UCSD-AML1 (cell line): Measurements from ENCODE around the gene PTGIS.
A peak's percentile ranks its signal among the peaks of the same experiment; 100 is the strongest.

Source experiments
- DNase-seq: peaks from one replicate; lab custom pipeline; 2025; ENCODE audit not compliant: unreplicated experiment; lab: John Stamatoyannopoulos, UW

The PTGIS gene

GRCh38 chr20:49532285-49532946 is 35.5 kb downstream of the PTGIS start:
- DNase-seq: no peak

GRCh38 chr20:49529470-49529869 is 38.5 kb downstream of the PTGIS start:
- no peak for DNase-seq

- DNase-seq: no peak
Measured at GRCh38 chr20:49526568-49526967, 41.4 kb downstream of the PTGIS start.

GRCh38 chr20:49526056-49526455 is 41.9 kb downstream of the PTGIS start:
- no peak for DNase-seq

- no peak for DNase-seq
Measured at GRCh38 chr20:49523767-49524360, 44.1 kb downstream of the PTGIS start.

GRCh38 chr20:49521356-49521755 is 46.6 kb downstream of the PTGIS start:
- DNase-seq: no peak

GRCh38 chr20:49519777-49520359 is 48.1 kb downstream of the PTGIS start:
- no peak for DNase-seq

GRCh38 chr20:49519212-49519712 is 48.7 kb downstream of the PTGIS start:
- no peak for DNase-seq

GRCh38 chr20:49518576-49518975 is 49.4 kb downstream of the PTGIS start:
- DNase-seq: no peak

GRCh38 chr20:49517805-49518100 is 50.2 kb downstream of the PTGIS start:
- DNase-seq: no peak

GRCh38 chr20:49516916-49517804 is 50.8 kb downstream of the PTGIS start:
- no peak for DNase-seq

- no peak for DNase-seq
Measured at GRCh38 chr20:49515586-49515985, 52.4 kb downstream of the PTGIS start.

- DNase-seq: no peak
Measured at GRCh38 chr20:49513517-49513916, 54.4 kb downstream of the PTGIS start.

- DNase-seq: no peak
Measured at GRCh38 chr20:49513009-49513408, 54.9 kb downstream of the PTGIS start.

GRCh38 chr20:49511788-49512525 is 56.0 kb downstream of the PTGIS start:
- no peak for DNase-seq

- DNase-seq: no peak
Measured at GRCh38 chr20:49510562-49511122, 57.3 kb downstream of the PTGIS start.

- DNase-seq: no peak
Measured at GRCh38 chr20:49508435-49509199, 59.3 kb downstream of the PTGIS start.

- no peak for DNase-seq
Measured at GRCh38 chr20:49507741-49508434, 60.0 kb downstream of the PTGIS start.

GRCh38 chr20:49505518-49505917 is 62.4 kb downstream of the PTGIS start:
- peak; percentile 56 for DNase-seq
